Mucosa of descending colon (tissue), 3 donors: Measurements from ENCODE around the gene FAM24A. TPM values are rescaled to one million over a fixed set of nuclear protein-coding genes. Genes with fewer than 3 reads are reported as not detected.

Experiments
- ATAC-seq: fragments of 200-7000 bp; cut with Tn5 transposase; one replicate; pipeline ENCODE4 v1.9.1; 2020; ENCODE audit warnings: mild to moderate bottlenecking, moderate library complexity
- DNase-seq, 3 donors: peaks; one replicate each; pipeline ENCODE4 v3.0.0-alpha.2; 2020
- H3K36me3 ChIP-seq: fragments of 200-600 bp; one replicate; pipeline ENCODE4 v1.8.0; 2021; ENCODE audit warnings: low read depth, mild to moderate bottlenecking
- H3K4me1 ChIP-seq: fragments of 200-600 bp; one replicate; pipeline ENCODE4 v1.8.0; 2021; ENCODE audit warnings: low read depth, mild to moderate bottlenecking
- H3K4me3 ChIP-seq: fragments of 200-600 bp; one replicate; pipeline ENCODE4 v1.8.0; 2021; ENCODE audit warnings: mild to moderate bottlenecking
- H3K9me3 ChIP-seq: fragments of 200-600 bp; one replicate; pipeline ENCODE4 v1.8.0; 2021; ENCODE audit warnings: mild to moderate bottlenecking
- CTCF ChIP-seq: fragments of 200-600 bp; IDR thresholded peaks from one replicate; pipeline ENCODE4 v1.8.0; 2022; ENCODE audit warnings: antibody characterized with exemption, mild to moderate bottlenecking
- intact Hi-C, 2 donors: fragments of 100-400 bp; cut with DNase I in 1 of 2; cut with micrococcal nuclease in 1 of 2; formaldehyde crosslinking; loops; one replicate each; pipeline versions ENCODE4 v1.11.0 to v1.11.1; 2022; cut with DNase I, micrococcal nuclease
- total RNA-seq, 3 donors: library from RNA; stranded (reverse); fragmentation: NEBNext Ultra II Directional in 2 of 3; extraction: Animal tissue kit (Norgen Biotek cat#: 25700) in 2 of 3; gene quantifications; one replicate each; pipeline versions ENCODE4 v1.2.1 to v1.2.4, GENCODE V29; 2021 to 2023
- donor health status: DM: no; HTN: no; CAD: no; lungs with moderate emphysema.
- donor health status: DM: no; HTN: no; CAD: no.
- donor health status: DM: no; HTN: yes; CAD: no.

Gene FAM24A
- total RNA-seq, 3 donors from 2014 or later = not detected

- no peaks in the 10 kb centered on the region for H3K9me3 ChIP-seq
- peak; percentile 99 for ATAC-seq
- intact Hi-C loops = no loop called here
- no peak for TF ChIP-seq CTCF
- H3K36me3 ChIP-seq = no peaks in the 10 kb centered on the region
- peak; percentile 96 to 98 (median 98) for DNase-seq
- peak within 1 kb of the TSS; percentile 62 for H3K4me3 ChIP-seq
- peaks cover 13% of the 10 kb centered on the region for H3K4me1 ChIP-seq
Measured at GRCh38 chr10:122953902-122954730, 43.7 kb downstream of the FAM24A start, which contains the start of gene C10orf88. C10orf88 (minus strand) TSS chr10:122954227; CDS start chr10:122954178, 49 bp downstream.

GRCh38 chr10:122954731-122955050 is 44.3 kb downstream of the FAM24A start:
- Histone ChIP-seq H3K4me1 (peaks cover 13% of the 10 kb centered on the region), H3K36me3 (no peaks in the 10 kb centered on the region), H3K4me3 (no peak overlapping the region), H3K9me3 (no peaks in the 10 kb centered on the region)
- ATAC-seq (no peak), DNase-seq (peak in 1 of 3 donors; percentile 39)
- intact Hi-C loops = no loop called here
- no peak for TF ChIP-seq CTCF

GRCh38 chr10:122955892-122956291 is 45.5 kb downstream of the FAM24A start:
- Histone ChIP-seq H3K4me1 (peaks cover 13% of the 10 kb centered on the region), H3K36me3 (no peaks in the 10 kb centered on the region), H3K9me3 (no peaks in the 10 kb centered on the region), H3K4me3 (no peak overlapping the region)
- ATAC-seq (no peak), DNase-seq (no peak)
- intact Hi-C loops = no loop called here
- TF ChIP-seq CTCF = no peak

GRCh38 chr10:122957474-122957873 is 47.1 kb downstream of the FAM24A start:
- no peak for TF ChIP-seq CTCF
- intact Hi-C loops = no loop called here
- Histone ChIP-seq H3K4me1 (peaks cover 12% of the 10 kb centered on the region), H3K36me3 (no peaks in the 10 kb centered on the region), H3K9me3 (no peaks in the 10 kb centered on the region), H3K4me3 (no peak overlapping the region)
- DNase-seq (no peak), ATAC-seq (no peak)

- Histone ChIP-seq H3K36me3 (no peaks in the 10 kb centered on the region), H3K4me3 (no peak overlapping the region), H3K9me3 (peaks cover 12% of the 10 kb centered on the region), H3K4me1 (no peaks in the 10 kb centered on the region)
- TF ChIP-seq CTCF = no peak
- no peak for DNase-seq
- no peak for ATAC-seq
- intact Hi-C loops = no loop called here
Measured at GRCh38 chr10:122962405-122962804, 52.0 kb downstream of the FAM24A start.

Other genes with a start within 250 kb of the FAM24A start
- not detected for gene C10orf120, start 210.8 kb upstream of the FAM24A start, total RNA-seq
- gene CUZD1, start 64.8 kb upstream of the FAM24A start, total RNA-seq = 1 to 10 TPM in 1 of 3 donors, under 1 TPM in 2; 0.47 to 1.1 (median 0.72) TPM
- 1 to 10 TPM; 2.6 to 4.9 (median 4.7) TPM for gene FAM24B, start 31.0 kb upstream of the FAM24A start, total RNA-seq
- 1 to 10 TPM; 5.0 to 7.4 (median 6.4) TPM for gene C10orf88, start 43.6 kb downstream of the FAM24A start, total RNA-seq
- gene PSTK, start 69.8 kb downstream of the FAM24A start, total RNA-seq = 1 to 10 TPM; 2.0 to 4.2 (median 3.1) TPM
- 10 to 100 TPM; 10.8 to 15.3 (median 13.4) TPM for gene IKZF5, start 98.2 kb downstream of the FAM24A start, total RNA-seq
- 10 to 100 TPM; 34.8 to 48.9 (median 38.2) TPM for gene ACADSB, start 98.4 kb downstream of the FAM24A start, total RNA-seq
- gene HMX3, start 225.4 kb downstream of the FAM24A start, total RNA-seq = 1 to 10 TPM in 1 of 3 donors, under 1 TPM in 1, not detected in 1; 0.92 to 1.4 TPM
- under 1 TPM; 0.17 to 0.25 (median 0.24) TPM for gene HMX2, start 237.5 kb downstream of the FAM24A start, total RNA-seq
- gene BUB3, start 243.8 kb downstream of the FAM24A start, total RNA-seq = 10 to 100 TPM; 65.0 to 81.1 (median 68.4) TPM